IgD-negative memory B cell (primary cell): ENCODE data around the gene TBC1D10B. TPM values are rescaled to one million over a fixed set of nuclear protein-coding genes. Genes with fewer than 3 reads are reported as not detected.
A peak's percentile ranks its signal among the peaks of the same experiment; 100 is the strongest.
"Not testable (repeated sequence)": the region's sequence is repeated elsewhere in the genome, so short reads cannot be mapped to it uniquely, and the experiment has no call there.

Experiments used
- H3K27ac Mint-ChIP-seq, 3 donors: one replicate each; pipeline ENCODE4 v1.8.0; 2020 to 2022; ENCODE audit warnings: mild to moderate bottlenecking in 3 of 3, mixed read lengths in 3 of 3, moderate library complexity in 1 of 3
- H3K27me3 Mint-ChIP-seq: one replicate; pipeline ENCODE4 v1.8.0; 2021; ENCODE audit warnings: mixed read lengths
- H3K36me3 Mint-ChIP-seq: one replicate; pipeline ENCODE4 v1.8.0; 2020; ENCODE audit warnings: mild to moderate bottlenecking, mixed read lengths
- H3K4me1 Mint-ChIP-seq, 3 donors: one replicate each; pipeline ENCODE4 v1.8.0; 2020 to 2022; ENCODE audit warnings: mixed read lengths in 3 of 3, mild to moderate bottlenecking in 1 of 3
- H3K4me3 Mint-ChIP-seq, 4 donors: one replicate each; pipeline ENCODE4 v1.8.0; 2020 to 2022; ENCODE audit warnings: mild to moderate bottlenecking in 4 of 4, mixed read lengths in 4 of 4, moderate library complexity in 3 of 4
- H3K9me3 Mint-ChIP-seq, 3 donors: one replicate each; pipeline ENCODE4 v1.8.0; 2020 to 2021; ENCODE audit warnings: mixed read lengths in 3 of 3, mild to moderate bottlenecking in 1 of 3
- polyA plus RNA-seq: library from polyadenylated mRNA; unstranded; fragments of 300-500 nt; fragmentation: Illumina TruSeq; gene quantifications from one replicate; pipeline ENCODE4 v1.2.3, GENCODE V29; 2021

The TBC1D10B gene
- polyA plus RNA-seq, 1 donor from 2014 or later: 11.3 TPM

- H3K9me3 Mint-ChIP-seq: no peaks in the 10 kb centered on the region
- peak overlapping the region; percentile 27 to 73 (median 55) for H3K27ac Mint-ChIP-seq
- H3K4me1 Mint-ChIP-seq: peaks cover 14 to 17% (median 16%) of the 10 kb centered on the region in 3 donors
- H3K4me3 Mint-ChIP-seq: peak overlapping the region; percentile 76 to 97 (median 93)
- peaks cover 6% of the 10 kb centered on the region for H3K36me3 Mint-ChIP-seq
- peaks cover 3% of the 10 kb centered on the region for H3K27me3 Mint-ChIP-seq
Measured at GRCh38 chr16:30406795-30407101, 36.5 kb upstream of the TBC1D10B start.

GRCh38 chr16:30401768-30402425, 31.6 kb upstream of the TBC1D10B start:
- Mint-ChIP-seq H3K4me1 (peaks cover 10 to 16% (median 11%) of the 10 kb centered on the region in 3 donors), H3K4me3 (peak overlapping the region; percentile 25 to 95 (median 84)), H3K27me3 (peaks cover 8% of the 10 kb centered on the region), H3K9me3 (no peaks in the 10 kb centered on the region), H3K36me3 (peaks cover 7% of the 10 kb centered on the region), H3K27ac (peak overlapping the region in 1 of 3 donors; percentile 53)

- peak overlapping the region; percentile 86 to 95 (median 92) for H3K4me3 Mint-ChIP-seq
- peaks cover 16 to 21% (median 18%) of the 10 kb centered on the region in 3 donors for H3K4me1 Mint-ChIP-seq
- H3K36me3 Mint-ChIP-seq: peaks cover 4% of the 10 kb centered on the region
- peak overlapping the region in 2 of 3 donors; percentile 47 to 83 for H3K27ac Mint-ChIP-seq
- H3K27me3 Mint-ChIP-seq: peaks cover 8% of the 10 kb centered on the region
- no peaks in the 10 kb centered on the region for H3K9me3 Mint-ChIP-seq
Measured at GRCh38 chr16:30399435-30400186, 29.3 kb upstream of the TBC1D10B start.

GRCh38 chr16:30398661-30399434, 28.6 kb upstream of the TBC1D10B start:
- H3K27ac Mint-ChIP-seq: no peak overlapping the region
- no peaks in the 10 kb centered on the region for H3K9me3 Mint-ChIP-seq
- H3K36me3 Mint-ChIP-seq: peaks cover 4% of the 10 kb centered on the region
- H3K27me3 Mint-ChIP-seq: peaks cover 8% of the 10 kb centered on the region
- H3K4me3 Mint-ChIP-seq: peak overlapping the region in 3 of 4 donors; percentile 66 to 95 (median 72)
- H3K4me1 Mint-ChIP-seq: peaks cover 16 to 22% (median 18%) of the 10 kb centered on the region in 3 donors

GRCh38 chr16:30397776-30398660, 27.7 kb upstream of the TBC1D10B start:
- Mint-ChIP-seq H3K4me1 (peaks cover 13 to 22% (median 18%) of the 10 kb centered on the region in 3 donors), H3K36me3 (peaks cover 4% of the 10 kb centered on the region), H3K27me3 (peaks cover 6% of the 10 kb centered on the region), H3K9me3 (no peaks in the 10 kb centered on the region), H3K27ac (no peak overlapping the region), H3K4me3 (peak overlapping the region in 2 of 4 donors; percentile 26 to 72)

- Mint-ChIP-seq H3K27me3 (peaks cover 6% of the 10 kb centered on the region), H3K4me3 (peak overlapping the region; percentile 21 to 69 (median 56)), H3K36me3 (peaks cover 2% of the 10 kb centered on the region), H3K27ac (peak overlapping the region in 1 of 3 donors; percentile 68), H3K4me1 (peaks cover 13 to 22% (median 18%) of the 10 kb centered on the region in 3 donors), H3K9me3 (no peaks in the 10 kb centered on the region)
Measured at GRCh38 chr16:30397056-30397455, 26.8 kb upstream of the TBC1D10B start.

GRCh38 chr16:30396627-30397026, 26.3 kb upstream of the TBC1D10B start:
- H3K9me3 Mint-ChIP-seq, H3K27me3 Mint-ChIP-seq, H3K36me3 Mint-ChIP-seq: not testable (repeated sequence)
- H3K27ac Mint-ChIP-seq: peak overlapping the region in 1 of 3 donors; percentile 68
- peaks cover 13 to 20% (median 15%) of the 10 kb centered on the region in 3 donors for H3K4me1 Mint-ChIP-seq
- H3K4me3 Mint-ChIP-seq: peak overlapping the region; percentile 21 to 97 (median 93)

- H3K4me1 Mint-ChIP-seq: peaks cover 11 to 18% (median 12%) of the 10 kb centered on the region in 3 donors
- peaks cover 2% of the 10 kb centered on the region for H3K36me3 Mint-ChIP-seq
- H3K27ac Mint-ChIP-seq: peak overlapping the region in 2 of 3 donors; percentile 46 to 64
- peak overlapping the region; percentile 82 to 97 (median 93) for H3K4me3 Mint-ChIP-seq
- H3K27me3 Mint-ChIP-seq: peaks cover 3% of the 10 kb centered on the region
- no peaks in the 10 kb centered on the region for H3K9me3 Mint-ChIP-seq
Measured at GRCh38 chr16:30395992-30396585, 25.8 kb upstream of the TBC1D10B start.

GRCh38 chr16:30395155-30395991, 25.1 kb upstream of the TBC1D10B start, which contains the start of gene ZNF48:
ZNF48 (plus strand) TSS chr16:30395420; CDS start chr16:30395795, 375 bp downstream.
- H3K36me3 Mint-ChIP-seq: peaks cover 2% of the 10 kb centered on the region
- H3K27ac Mint-ChIP-seq: peak within 1 kb of the TSS; percentile 64 to 91 (median 89)
- peaks cover 10 to 18% (median 12%) of the 10 kb centered on the region in 3 donors for H3K4me1 Mint-ChIP-seq
- no peaks in the 10 kb centered on the region for H3K27me3 Mint-ChIP-seq
- no peaks in the 10 kb centered on the region for H3K9me3 Mint-ChIP-seq
- H3K4me3 Mint-ChIP-seq: peak within 1 kb of the TSS; percentile 84 to 97 (median 94)

- H3K9me3 Mint-ChIP-seq: no peaks in the 10 kb centered on the region
- H3K4me3 Mint-ChIP-seq: peak overlapping the region; percentile 53 to 94 (median 87)
- H3K4me1 Mint-ChIP-seq: peaks cover 7 to 14% (median 8%) of the 10 kb centered on the region in 3 donors
- H3K36me3 Mint-ChIP-seq: peaks cover 2% of the 10 kb centered on the region
- H3K27me3 Mint-ChIP-seq: no peaks in the 10 kb centered on the region
- H3K27ac Mint-ChIP-seq: peak overlapping the region in 2 of 3 donors; percentile 89 to 91
Measured at GRCh38 chr16:30394592-30395154, 24.4 kb upstream of the TBC1D10B start.

- peaks cover 3% of the 10 kb centered on the region for H3K36me3 Mint-ChIP-seq
- H3K27me3 Mint-ChIP-seq: no peaks in the 10 kb centered on the region
- peak overlapping the region; percentile 38 to 96 (median 82) for H3K4me3 Mint-ChIP-seq
- peak overlapping the region in 2 of 3 donors; percentile 90 to 95 for H3K27ac Mint-ChIP-seq
- no peaks in the 10 kb centered on the region for H3K9me3 Mint-ChIP-seq
- H3K4me1 Mint-ChIP-seq: peaks cover 20 to 28% (median 20%) of the 10 kb centered on the region in 3 donors
Measured at GRCh38 chr16:30383521-30383920, 13.2 kb upstream of the TBC1D10B start.

- H3K9me3 Mint-ChIP-seq: no peaks in the 10 kb centered on the region
- peak within 1 kb of the TSS; percentile 87 to 96 (median 95) for H3K4me3 Mint-ChIP-seq
- peak within 1 kb of the TSS; percentile 90 to 97 (median 95) for H3K27ac Mint-ChIP-seq
- no peaks in the 10 kb centered on the region for H3K27me3 Mint-ChIP-seq
- H3K4me1 Mint-ChIP-seq: peaks cover 23 to 31% (median 24%) of the 10 kb centered on the region in 3 donors
- H3K36me3 Mint-ChIP-seq: peaks cover 3% of the 10 kb centered on the region
Measured at GRCh38 chr16:30382111-30382881, 12.0 kb upstream of the TBC1D10B start, which contains the start of gene SEPTIN1. SEPTIN1 (minus strand) TSS chr16:30382561; CDS start chr16:30382542, 19 bp downstream.
